GM18519 (cell line): ENCODE data around the gene MOBP.
"Not testable (repeated sequence)": the region's sequence is repeated elsewhere in the genome, so short reads cannot be mapped to it uniquely, and the experiment has no call there.

ENCODE experiments used
- ATAC-seq: cut with Tn5 transposase; IDR thresholded peaks from one replicate; pipeline ENCODE4 v1.9.1; 2021; ENCODE audit warnings: mild to moderate bottlenecking, moderate library complexity; ENCODE audit not compliant: unreplicated experiment, low FRiP score

The MOBP gene

GRCh38 chr3:39448506-39449233, 18.8 kb upstream of the MOBP start:
- ATAC-seq = no peak

- ATAC-seq = no peak
These were observed 17.7 kb upstream of the MOBP start for GRCh38 chr3:39449796-39450195.

GRCh38 chr3:39453134-39453533, 14.3 kb upstream of the MOBP start:
- ATAC-seq = no peak

GRCh38 chr3:39453872-39454271, 13.6 kb upstream of the MOBP start:
- ATAC-seq = not testable (repeated sequence)

GRCh38 chr3:39454591-39455217, 12.8 kb upstream of the MOBP start:
- no peak for ATAC-seq

- ATAC-seq = no peak
These were observed 11.3 kb upstream of the MOBP start for GRCh38 chr3:39456159-39456558.

- no peak for ATAC-seq
These were observed 10.1 kb upstream of the MOBP start for GRCh38 chr3:39457361-39457760.

GRCh38 chr3:39458579-39458978, 8.9 kb upstream of the MOBP start:
- not testable (repeated sequence) for ATAC-seq

- ATAC-seq = no peak
These were observed 6.8 kb upstream of the MOBP start for GRCh38 chr3:39460677-39461076.

- ATAC-seq = no peak
These were observed 4.2 kb upstream of the MOBP start for GRCh38 chr3:39463269-39463668.

GRCh38 chr3:39466988-39467387, 492 bp upstream of the MOBP start:
- no peak for ATAC-seq

GRCh38 chr3:39468108-39468436, 592 bp downstream of the MOBP start:
- no peak for ATAC-seq

- ATAC-seq = no peak
These were observed 1.8 kb downstream of the MOBP start for GRCh38 chr3:39469258-39469657.

GRCh38 chr3:39469945-39470344, 2.5 kb downstream of the MOBP start:
- no peak for ATAC-seq

- ATAC-seq = no peak
These were observed 4.2 kb downstream of the MOBP start for GRCh38 chr3:39471652-39472051.

- no peak for ATAC-seq
These were observed 6.1 kb downstream of the MOBP start for GRCh38 chr3:39473452-39474125.

- ATAC-seq = no peak
These were observed 6.6 kb downstream of the MOBP start for GRCh38 chr3:39474126-39474515.

GRCh38 chr3:39476783-39477182, 9.3 kb downstream of the MOBP start:
- ATAC-seq = no peak

GRCh38 chr3:39478226-39478625, 10.7 kb downstream of the MOBP start:
- no peak for ATAC-seq

GRCh38 chr3:39479701-39480414, 12.4 kb downstream of the MOBP start:
- ATAC-seq = no peak

GRCh38 chr3:39485547-39485946, 18.1 kb downstream of the MOBP start:
- no peak for ATAC-seq
